ENCODE data around the gene CLBA1.

- no peak for TF ChIP-seq CTCF (conservative IDR thresholded peaks at IDR 0.05; ENCODE audit: low read depth, low read length)
- TF ChIP-seq EZH2 (IDR thresholded peaks at IDR 0.05; ENCODE audit: low read length, unreplicated experiment), result no peak
- TF ChIP-seq EZH2phosphoT487 (IDR thresholded peaks at IDR 0.05; ENCODE audit: borderline replicate concordance, low read length), result no peak
These were observed 49.0 kb upstream of the CLBA1 start for GRCh38 chr14:104936361-104937155.

Measured in PC-3 (cell line).